Transverse colon (tissue), 4 donors: ENCODE results near the gene C1orf159. TPM values are rescaled to one million over a fixed set of nuclear protein-coding genes. Genes with fewer than 3 reads are reported as not detected.

Experiments
- DNase-seq: peaks from one replicate; pipeline ENCODE4 v3.0.0-alpha.2; 2019
- H3K27ac ChIP-seq, 4 donors: fragments of 200-600 bp; sonication (generic); 2 replicates each; pipeline ENCODE4 v1.5.1; 2016 to 2018; ENCODE audit warnings: inconsistent platforms in 4 of 4
- H3K27me3 ChIP-seq: fragments of 200-600 bp; sonication (generic); 2 replicates; pipeline ENCODE4 v1.5.1; 2017; ENCODE audit warnings: inconsistent platforms
- H3K36me3 ChIP-seq, 4 donors: fragments of 200-600 bp; sonication (generic); 2 replicates each; pipeline ENCODE4 v1.5.1; 2017 to 2019; ENCODE audit warnings: inconsistent platforms in 4 of 4
- H3K4me1 ChIP-seq, 4 donors: fragments of 200-600 bp; sonication (generic); 2 replicates each; pipeline ENCODE4 v1.5.1; 2017 to 2020; ENCODE audit warnings: inconsistent platforms in 4 of 4
- H3K4me3 ChIP-seq, 4 donors: fragments of 200-600 bp; sonication (generic); 1 replicate in 1 of 4; 2 replicates in 3 of 4; pipeline versions ENCODE4 v1.5.1 to v1.6.1; 2017 to 2019; ENCODE audit warnings: inconsistent platforms in 4 of 4
- H3K9me3 ChIP-seq, 2 donors: fragments of 200-600 bp; sonication (generic); 2 replicates each; pipeline ENCODE4 v1.5.1; 2017 to 2019; ENCODE audit warnings: inconsistent platforms in 2 of 2
- CTCF ChIP-seq, 5 experiments: fragments of 200-600 bp in 3 of 5; fragments of 450-650 bp in 2 of 5; sonication (generic) in 3 of 5; IDR thresholded peaks; 1 replicate in 2 of 5; 2 replicates in 3 of 5; pipeline ENCODE4 v1.5.1; 2016 to 2017; ENCODE audit warnings: antibody characterized with exemption in 5 of 5, inconsistent platforms in 3 of 5, mild to moderate bottlenecking in 2 of 5, moderate library complexity in 1 of 5
- EP300 ChIP-seq: sonication (generic); formaldehyde crosslinking; IDR thresholded peaks from one replicate; pipeline ENCODE4 v1.6.1; 2017; ENCODE audit warnings: antibody characterized with exemption, low read depth
- POLR2A ChIP-seq: fragments of 450-650 bp; IDR thresholded peaks from one replicate; pipeline ENCODE4 v1.6.1; 2016; ENCODE audit warnings: antibody characterized with exemption, mild to moderate bottlenecking, moderate library complexity
- POLR2AphosphoS5 ChIP-seq, 3 donors: sonication (generic); formaldehyde crosslinking; IDR thresholded peaks; one replicate each; pipeline ENCODE4 v1.6.1; 2016; ENCODE audit warnings: antibody characterized with exemption in 3 of 3
- WGBS, 2 donors: methylation state at CpG; one replicate each; pipeline ENCODE4 v1.1.5; 2018; ENCODE audit warnings: low coverage in 1 of 2; 5-methylcytosine and 5-hydroxymethylcytosine counted together
- in situ Hi-C, 4 donors: fragments of 200-750 bp; cut with MboI; loops; one replicate each; pipeline versions ENCODE4 v1.15.0 to v1.15.1; 2017; ENCODE audit warnings: low sequenced_read_pairs in 3 of 4, low pct_ligation_motif_present in 1 of 4, low pct_unique_long_range_greater_than_20kb in 1 of 4
- intact Hi-C: fragments of 100-400 bp; cut with DNase I; formaldehyde crosslinking; loops from one replicate; pipeline ENCODE4 v1.15.1; 2023; ENCODE audit warnings: low total_unique reads
- total RNA-seq, 4 donors: library from RNA; depleted of rRNA; stranded (reverse); fragments of >200 nt; gene quantifications; one replicate each; pipeline ENCODE4 v1.1.0, GENCODE V29; 2016

C1orf159 gene
- total RNA-seq, 4 donors from 2014 or later, result 23.6 to 108 (median 47.3) TPM

GRCh38 chr1:1060281-1061000 is 55.4 kb downstream of the C1orf159 start:
- H3K4me1 ChIP-seq, result peaks cover 16 to 42% (median 33%) of the 10 kb centered on the region in 4 donors
- DNase-seq, result no peak
- H3K4me3 ChIP-seq, result no peak overlapping the region
- H3K36me3 ChIP-seq, result no peaks in the 10 kb centered on the region
- TF ChIP-seq EP300 (no peak), POLR2A (no peak), POLR2AphosphoS5 (IDR thresholded peaks at IDR 0.05) (no peak), CTCF (IDR thresholded peaks at IDR 0.05) (no peak)
- 45 to 50% methylated on average over 2 to 38 of the region's 38 CpGs for WGBS, 2 donors
- in situ Hi-C loops, result no loop called here
- H3K9me3 ChIP-seq, result no peaks in the 10 kb centered on the region
- no peak overlapping the region for H3K27ac ChIP-seq
- H3K27me3 ChIP-seq, result peaks cover 80% of the 10 kb centered on the region
- intact Hi-C loops, result no loop called here

GRCh38 chr1:1059494-1060280 is 56.2 kb downstream of the C1orf159 start:
- Histone ChIP-seq H3K4me3 (peak overlapping the region; percentile 38 to 67 (median 50)), H3K27ac (no peak overlapping the region), H3K9me3 (no peaks in the 10 kb centered on the region), H3K4me1 (peaks cover 16 to 42% (median 33%) of the 10 kb centered on the region in 4 donors), H3K27me3 (peaks cover 80% of the 10 kb centered on the region), H3K36me3 (no peaks in the 10 kb centered on the region)
- in situ Hi-C loops (no loop called here), intact Hi-C loops (no loop called here)
- 8% methylated on average over 32 of the region's 69 CpGs; no CpG with 5 or more reads in 1 of the 2 donors for WGBS, 2 donors
- peak; percentile 95 for DNase-seq
- TF ChIP-seq CTCF (IDR thresholded peaks at IDR 0.05) (no peak), POLR2AphosphoS5 (IDR thresholded peaks at IDR 0.05) (no peak)

- intact Hi-C loops (no loop called here), in situ Hi-C loops (no loop called here)
- Histone ChIP-seq H3K27ac (no peak overlapping the region), H3K9me3 (no peaks in the 10 kb centered on the region), H3K4me1 (peaks cover 13 to 37% (median 29%) of the 10 kb centered on the region in 4 donors), H3K27me3 (peaks cover 73% of the 10 kb centered on the region), H3K36me3 (no peaks in the 10 kb centered on the region), H3K4me3 (peak overlapping the region; percentile 38 to 67 (median 50))
- no peak for DNase-seq
- TF ChIP-seq POLR2AphosphoS5 (IDR thresholded peaks at IDR 0.05), result no peak
- no peak for TF ChIP-seq EP300
- peak in 2 of 5 experiments; percentile 11 to 32 for TF ChIP-seq CTCF (IDR thresholded peaks at IDR 0.05)
- TF ChIP-seq POLR2A, result no peak
- 0% methylated on average over 1 to 47 of the region's 48 CpGs for WGBS, 2 donors
Observed at GRCh38 chr1:1058921-1059493, 56.9 kb downstream of the C1orf159 start.
